SK-N-SH (cell line): ENCODE data around the gene STAM2.
"Not testable (repeated sequence)": the region's sequence is repeated elsewhere in the genome, so short reads cannot be mapped to it uniquely, and the experiment has no call there.

Source experiments
- CTCF ChIP-seq: fragments of 200-600 bp; sonication (generic); IDR thresholded peaks from 2 replicates; pipeline ENCODE4 v1.6.1; 2017; ENCODE audit warnings: antibody characterized with exemption, mild to moderate bottlenecking, moderate library complexity
- GABPA ChIP-seq: IDR thresholded peaks from 2 replicates; pipeline ENCODE4 v1.4.0; 2012; ENCODE audit warnings: low read depth, mild to moderate bottlenecking
- MEF2A ChIP-seq: IDR thresholded peaks from 2 replicates; pipeline ENCODE4 v1.4.0; 2012; ENCODE audit warnings: low read depth, borderline replicate concordance
- POLR2AphosphoS5 ChIP-seq: IDR thresholded peaks from 2 replicates; pipeline ENCODE4 v1.6.1; 2012; ENCODE audit warnings: low read depth, low read length
- SIN3A ChIP-seq: IDR thresholded peaks from 2 replicates; pipeline ENCODE4 v1.6.1; 2012; ENCODE audit warnings: low read depth, mild to moderate bottlenecking, low read length, moderate library complexity, borderline replicate concordance

GRCh38 chr2:152169158-152169557, 6.4 kb downstream of the STAM2 start:
- not testable (repeated sequence) for TF ChIP-seq CTCF, SIN3A, POLR2AphosphoS5, GABPA, MEF2A
